Erythroblast (primary cell): ENCODE data around the gene TFAP2D.

ENCODE experiments used
- GATA1 ChIP-seq: IDR thresholded peaks from 2 replicates; pipeline ENCODE4 v1.6.1; 2011; ENCODE audit warnings: low read depth, mild to moderate bottlenecking, control low read depth, low read length, moderate library complexity
- POLR2A ChIP-seq: IDR thresholded peaks from 2 replicates; pipeline ENCODE4 v1.6.1; 2011; ENCODE audit warnings: mild to moderate bottlenecking, low read length

DNA sequence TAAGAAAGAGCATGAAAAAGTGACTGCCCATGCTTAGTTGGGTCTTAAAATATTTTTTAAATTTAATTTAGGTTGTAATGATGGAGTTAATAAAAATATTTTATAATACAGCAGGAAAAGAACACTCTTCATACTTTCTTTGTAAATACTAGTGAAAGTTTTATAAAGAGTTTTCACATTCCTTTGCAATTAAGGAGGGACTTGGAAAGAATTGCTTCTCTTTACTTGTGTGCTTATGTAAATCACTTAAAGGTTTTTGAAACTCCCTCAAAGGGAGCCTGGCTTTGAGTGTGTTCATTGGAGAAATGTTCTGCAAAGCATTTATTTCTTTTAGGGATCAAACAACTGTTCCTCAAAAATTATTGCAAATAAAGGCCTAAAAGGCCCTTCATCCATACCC lies 93.7 kb downstream of the TFAP2D start:
- TF ChIP-seq POLR2A, result no peak
- no peak for TF ChIP-seq GATA1
